ENCODE measurements around the gene ANXA3. TPM values are rescaled to one million over a fixed set of nuclear protein-coding genes. Genes with fewer than 3 reads are reported as not detected.

The ANXA3 gene
- total RNA-seq, 1 donor from 2014 or later = 1.9 TPM

DNA sequence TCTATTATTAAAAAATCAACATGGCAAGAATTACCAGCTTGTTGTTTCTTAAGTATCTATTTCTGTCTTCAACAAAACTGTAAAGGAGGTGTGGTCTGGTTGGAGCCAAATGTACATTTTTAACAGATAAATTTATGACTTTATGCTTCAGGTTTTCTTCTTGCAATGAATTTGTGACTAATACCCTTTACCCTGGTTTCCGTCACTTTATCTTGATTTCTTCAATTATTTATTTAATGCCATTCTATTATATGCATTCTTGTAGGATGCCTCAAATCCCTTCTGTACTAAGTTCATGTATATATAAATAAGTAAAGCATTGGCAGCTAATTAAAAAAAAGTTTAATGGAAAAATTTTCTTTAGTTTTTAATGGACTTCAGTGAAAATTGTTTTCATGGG lies 41.5 kb upstream of the ANXA3 start:
- peaks cover 13% of the 10 kb centered on the region for H3K36me3 Mint-ChIP-seq
- H3K79me2 ChIP-seq (ENCODE audit: low read depth) = no peaks in the 10 kb centered on the region
- no peak overlapping the region for H3K4me3 ChIP-seq
- H2AFZ ChIP-seq (replicated peaks) = no peak overlapping the region
- no peak overlapping the region for H3K4me2 ChIP-seq
- no peak overlapping the region for H3K27ac ChIP-seq
- no peak for TF ChIP-seq EZH2 (IDR thresholded peaks at IDR 0.05)
- TF ChIP-seq, protein P1, sequence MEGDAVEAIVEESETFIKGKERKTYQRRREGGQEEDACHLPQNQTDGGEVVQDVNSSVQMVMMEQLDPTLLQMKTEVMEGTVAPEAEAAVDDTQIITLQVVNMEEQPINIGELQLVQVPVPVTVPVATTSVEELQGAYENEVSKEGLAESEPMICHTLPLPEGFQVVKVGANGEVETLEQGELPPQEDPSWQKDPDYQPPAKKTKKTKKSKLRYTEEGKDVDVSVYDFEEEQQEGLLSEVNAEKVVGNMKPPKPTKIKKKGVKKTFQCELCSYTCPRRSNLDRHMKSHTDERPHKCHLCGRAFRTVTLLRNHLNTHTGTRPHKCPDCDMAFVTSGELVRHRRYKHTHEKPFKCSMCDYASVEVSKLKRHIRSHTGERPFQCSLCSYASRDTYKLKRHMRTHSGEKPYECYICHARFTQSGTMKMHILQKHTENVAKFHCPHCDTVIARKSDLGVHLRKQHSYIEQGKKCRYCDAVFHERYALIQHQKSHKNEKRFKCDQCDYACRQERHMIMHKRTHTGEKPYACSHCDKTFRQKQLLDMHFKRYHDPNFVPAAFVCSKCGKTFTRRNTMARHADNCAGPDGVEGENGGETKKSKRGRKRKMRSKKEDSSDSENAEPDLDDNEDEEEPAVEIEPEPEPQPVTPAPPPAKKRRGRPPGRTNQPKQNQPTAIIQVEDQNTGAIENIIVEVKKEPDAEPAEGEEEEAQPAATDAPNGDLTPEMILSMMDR (IDR thresholded peaks at IDR 0.05) = no peak
- no peak for TF ChIP-seq EZH2phosphoT487 (IDR thresholded peaks at IDR 0.05)
- H3K4me1 Mint-ChIP-seq = no peaks in the 10 kb centered on the region
- H4K20me1 ChIP-seq (ENCODE audit: low read depth) = no peaks in the 10 kb centered on the region
- no peaks in the 10 kb centered on the region for H3K27me3 Mint-ChIP-seq (ENCODE audit: insufficient read depth, low read depth)
- H3K4me1 ChIP-seq = peaks cover 10% of the 10 kb centered on the region
- H3K4me3 Mint-ChIP-seq = no peak overlapping the region
- H3K9me3 Mint-ChIP-seq = peaks cover 2% of the 10 kb centered on the region
- H3K36me3 ChIP-seq = no peaks in the 10 kb centered on the region
- H3K27me3 ChIP-seq = no peaks in the 10 kb centered on the region
- H3K9me3 ChIP-seq (ENCODE audit: low read depth) = no peaks in the 10 kb centered on the region
- no peak for DNase-seq (ENCODE audit: low spot score)
- H3K27ac Mint-ChIP-seq = no peak overlapping the region
- H3K9ac ChIP-seq = no peak overlapping the region
- no peaks in the 10 kb centered on the region for H3F3A ChIP-seq (ENCODE audit: low read depth)

DNA sequence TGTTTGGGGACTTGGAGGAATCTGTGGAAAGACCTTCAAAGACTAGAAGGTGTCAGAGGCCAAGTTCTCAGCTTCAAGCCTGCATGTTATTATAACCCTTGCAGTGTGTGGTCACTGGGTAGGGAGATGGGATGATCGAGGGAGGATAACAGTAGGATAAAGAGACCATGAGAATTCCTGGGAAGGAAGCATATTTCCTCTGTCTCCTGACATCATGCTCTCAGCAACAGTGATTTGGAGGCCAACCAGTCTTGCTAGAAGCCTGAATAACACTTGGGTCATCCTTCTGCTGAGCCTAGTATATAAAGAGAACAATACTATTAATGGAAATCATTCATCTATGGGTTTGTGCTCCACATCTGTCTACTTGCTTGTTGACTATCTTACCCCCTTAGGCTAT lies 40.9 kb upstream of the ANXA3 start:
- no peak overlapping the region for H3K4me3 Mint-ChIP-seq
- peaks cover 10% of the 10 kb centered on the region for H3K36me3 Mint-ChIP-seq
- H3K4me1 Mint-ChIP-seq = no peaks in the 10 kb centered on the region
- Histone ChIP-seq H3K9me3 (ENCODE audit: low read depth) (no peaks in the 10 kb centered on the region), H3K4me1 (peaks cover 8% of the 10 kb centered on the region), H3F3A (ENCODE audit: low read depth) (no peaks in the 10 kb centered on the region), H3K79me2 (ENCODE audit: low read depth) (no peaks in the 10 kb centered on the region), H4K20me1 (ENCODE audit: low read depth) (no peaks in the 10 kb centered on the region), H3K4me2 (no peak overlapping the region), H3K36me3 (no peaks in the 10 kb centered on the region), H2AFZ (replicated peaks) (no peak overlapping the region), H3K27me3 (no peaks in the 10 kb centered on the region), H3K4me3 (no peak overlapping the region), H3K9ac (no peak overlapping the region), H3K27ac (no peak overlapping the region)
- no peak overlapping the region for H3K27ac Mint-ChIP-seq
- no peaks in the 10 kb centered on the region for H3K27me3 Mint-ChIP-seq (ENCODE audit: insufficient read depth, low read depth)
- no peak for DNase-seq (ENCODE audit: low spot score)
- TF ChIP-seq EZH2 (IDR thresholded peaks at IDR 0.05) = no peak
- TF ChIP-seq, protein P1 (IDR thresholded peaks at IDR 0.05) = no peak
- TF ChIP-seq EZH2phosphoT487 (IDR thresholded peaks at IDR 0.05) = no peak
- H3K9me3 Mint-ChIP-seq = no peaks in the 10 kb centered on the region

DNA sequence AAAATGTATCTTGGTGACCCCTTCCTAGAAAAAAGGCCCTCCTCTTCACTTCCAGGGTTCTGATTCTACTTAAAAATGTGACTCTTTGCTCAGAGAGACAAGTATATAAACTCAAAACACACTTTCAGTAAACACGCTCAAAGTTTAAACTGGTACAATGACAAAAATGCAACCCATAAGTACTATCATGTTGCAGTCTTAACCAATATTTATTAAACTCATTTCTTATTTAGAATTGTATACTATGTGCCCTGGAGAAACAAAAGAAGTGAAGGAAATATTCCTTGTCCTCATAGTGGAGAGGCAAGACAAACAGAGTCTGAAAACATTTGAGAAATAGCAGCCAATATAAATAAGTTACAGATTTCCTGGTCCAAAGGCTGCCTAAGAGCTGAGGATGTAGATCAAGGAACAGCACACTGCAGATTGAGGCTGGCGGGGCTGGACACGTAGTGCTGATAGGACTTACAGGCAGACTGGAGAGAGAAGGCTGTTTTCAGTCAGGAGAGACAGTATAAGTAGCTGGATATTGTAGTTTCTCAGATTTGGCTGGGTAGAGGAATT lies 39.1 kb upstream of the ANXA3 start:
- H3K9me3 Mint-ChIP-seq = no peaks in the 10 kb centered on the region
- Histone ChIP-seq H2AFZ (replicated peaks) (no peak overlapping the region), H3K79me2 (ENCODE audit: low read depth) (no peaks in the 10 kb centered on the region), H3K4me1 (no peaks in the 10 kb centered on the region), H3K9me3 (ENCODE audit: low read depth) (no peaks in the 10 kb centered on the region), H3K27ac (no peak overlapping the region), H3F3A (ENCODE audit: low read depth) (no peaks in the 10 kb centered on the region), H3K4me2 (no peak overlapping the region), H3K36me3 (no peaks in the 10 kb centered on the region), H3K4me3 (no peak overlapping the region), H3K27me3 (no peaks in the 10 kb centered on the region), H3K9ac (no peak overlapping the region), H4K20me1 (ENCODE audit: low read depth) (no peaks in the 10 kb centered on the region)
- no peak overlapping the region for H3K27ac Mint-ChIP-seq
- no peak overlapping the region for H3K4me3 Mint-ChIP-seq
- H3K36me3 Mint-ChIP-seq = peaks cover 4% of the 10 kb centered on the region
- H3K4me1 Mint-ChIP-seq = peaks cover 3% of the 10 kb centered on the region
- TF ChIP-seq EZH2 (IDR thresholded peaks at IDR 0.05) = no peak
- TF ChIP-seq EZH2phosphoT487 (IDR thresholded peaks at IDR 0.05) = no peak
- TF ChIP-seq, protein P1 (IDR thresholded peaks at IDR 0.05) = no peak
- no peak for DNase-seq (ENCODE audit: low spot score)
- no peaks in the 10 kb centered on the region for H3K27me3 Mint-ChIP-seq (ENCODE audit: insufficient read depth, low read depth)
